NCI-H526 treated with DMSO at 0.1 percent for 48 hours (cell line): Measurements from ENCODE around the gene DNAH12.
A peak's percentile ranks its signal among the peaks of the same experiment; 100 is the strongest.
"Not testable (repeated sequence)": the region's sequence is repeated elsewhere in the genome, so short reads cannot be mapped to it uniquely, and the experiment has no call there.

Experiments used
- DNase-seq: peaks from one replicate; lab custom pipeline; 2025; lab: John Stamatoyannopoulos, UW

The DNAH12 gene

DNA sequence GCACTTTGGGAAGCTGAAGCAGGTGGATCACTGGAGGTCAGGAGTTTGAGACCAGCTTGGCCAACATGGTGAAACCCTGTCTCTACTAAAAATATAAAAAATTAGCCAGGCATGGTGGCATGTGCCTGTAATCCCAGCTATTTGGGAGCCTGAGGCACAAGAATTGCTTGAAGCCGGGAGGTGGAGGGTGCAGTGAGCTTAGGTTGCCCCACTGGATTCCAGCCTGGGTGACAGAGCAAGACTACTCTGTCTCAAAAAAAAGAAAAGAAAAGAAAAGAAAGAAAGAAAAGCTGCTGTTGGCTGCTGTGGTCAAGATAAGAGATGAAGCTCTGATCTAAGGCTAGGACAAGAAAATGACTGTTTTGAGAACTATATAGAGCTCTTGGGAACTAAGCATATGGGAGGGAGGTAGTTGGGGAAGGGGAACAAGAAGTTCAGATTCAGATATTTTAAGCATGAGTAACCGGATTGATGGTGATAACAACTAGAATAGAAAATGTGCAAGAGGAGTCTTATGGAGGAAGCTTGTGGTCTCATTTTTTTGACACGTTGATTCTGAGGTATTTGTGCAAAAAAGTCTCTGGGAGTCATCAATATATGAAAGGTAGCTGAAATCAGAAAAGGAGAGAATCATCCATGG, 25.7 kb downstream of the DNAH12 start:
- DNase-seq: no peak

DNA sequence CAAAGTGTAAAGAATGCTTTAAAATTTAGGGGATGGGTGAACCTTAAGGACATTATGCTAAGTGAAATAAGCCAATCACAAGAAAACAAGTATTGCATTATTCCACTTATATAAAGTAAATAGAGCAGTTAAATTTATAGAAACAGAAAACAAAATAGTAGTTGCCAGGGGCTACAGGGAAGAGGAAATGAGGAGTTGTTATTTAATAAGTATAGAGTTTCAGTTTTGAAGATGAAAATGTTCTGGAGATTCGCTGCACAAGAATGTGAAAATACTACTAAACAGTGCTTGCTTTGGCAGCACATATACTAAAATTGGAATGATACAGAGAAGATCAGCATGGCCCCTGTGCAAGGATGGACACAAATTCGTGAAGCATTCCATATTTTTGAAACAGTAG, 32.0 kb downstream of the DNAH12 start:
- no peak for DNase-seq

- DNase-seq: no peak
Measured at GRCh38 chr3:57505901-57506300, 38.2 kb downstream of the DNAH12 start.

DNA sequence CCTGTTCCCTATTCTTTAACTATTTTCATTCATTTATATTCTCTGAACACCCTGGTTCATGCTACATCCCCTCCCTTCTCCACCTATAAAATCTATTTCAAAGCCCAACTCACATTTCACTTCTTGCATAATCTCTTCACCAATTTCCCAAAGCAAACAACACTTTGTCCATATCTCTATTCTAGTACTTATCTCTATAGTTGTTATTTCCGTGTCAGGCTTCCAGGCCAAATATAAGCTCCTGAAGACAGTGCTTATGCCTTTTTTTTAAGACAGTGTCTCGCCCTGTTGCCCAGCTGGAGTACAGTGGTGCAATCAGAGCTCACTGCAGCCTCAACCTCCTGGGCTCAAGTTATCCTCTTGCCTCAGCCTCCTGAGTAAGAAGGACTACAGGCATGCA, 43.6 kb downstream of the DNAH12 start:
- no peak for DNase-seq

GRCh38 chr3:57497904-57498303, 46.2 kb downstream of the DNAH12 start:
- DNase-seq: no peak

DNA sequence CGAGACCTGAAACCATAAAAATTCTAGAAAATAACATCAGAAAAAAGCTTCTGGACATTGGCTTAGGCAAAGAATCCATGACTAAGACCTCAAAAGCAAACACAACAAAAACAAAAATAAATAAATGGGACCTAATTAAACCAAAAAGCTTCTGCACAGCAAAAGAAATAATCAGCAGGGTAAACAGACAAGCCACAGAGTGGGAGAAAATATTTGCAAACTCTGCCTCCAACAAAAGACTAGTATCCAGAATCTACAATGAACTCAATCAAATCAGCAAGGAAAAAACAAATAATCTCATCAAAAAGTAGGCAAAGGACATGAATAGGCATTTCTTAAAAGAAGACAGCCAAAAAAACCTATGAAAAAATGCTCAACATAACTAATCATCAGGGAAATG, 59.6 kb downstream of the DNAH12 start:
- DNase-seq: no peak

DNA sequence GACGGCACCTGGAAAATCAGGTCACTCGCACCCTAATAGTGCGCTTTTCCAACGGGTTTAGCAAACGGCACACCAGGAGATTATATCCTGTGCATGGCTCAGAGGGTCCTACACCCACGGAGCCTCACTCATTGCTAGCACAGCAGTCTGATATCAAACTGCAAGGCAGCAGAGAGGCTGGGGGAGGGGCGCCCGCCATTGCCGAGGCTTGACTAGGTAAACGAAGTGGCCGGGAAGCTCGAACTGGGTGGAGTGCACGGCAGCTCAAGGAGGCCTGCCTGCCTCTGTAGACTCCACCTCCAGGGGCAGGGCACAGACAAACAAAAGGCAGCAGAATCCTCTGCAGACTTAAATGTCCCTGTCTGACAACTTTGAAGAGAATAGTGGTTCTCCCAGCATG, 67.0 kb downstream of the DNAH12 start:
- not testable (repeated sequence) for DNase-seq

DNA sequence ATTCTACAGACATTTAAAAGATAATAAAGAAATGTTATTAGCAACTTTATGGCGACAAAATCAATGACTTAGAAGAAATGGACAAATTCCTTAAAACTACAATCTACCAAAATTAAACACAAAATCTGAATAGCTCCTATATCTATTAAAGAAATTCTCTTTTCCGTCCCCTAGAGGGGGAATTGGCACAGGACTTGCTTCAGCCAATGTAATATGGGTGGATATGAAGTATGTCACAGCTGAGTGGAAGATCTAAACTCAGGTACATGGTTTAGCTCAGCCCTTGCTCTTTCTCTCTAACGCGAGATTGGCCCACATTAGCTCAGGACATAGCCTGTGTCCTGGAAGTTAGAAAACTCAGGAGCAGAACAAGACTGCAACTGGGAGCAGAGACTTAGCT, 79.3 kb downstream of the DNAH12 start:
- no peak for DNase-seq

GRCh38 chr3:57464011-57464410, 80.1 kb downstream of the DNAH12 start:
- DNase-seq: no peak

DNA sequence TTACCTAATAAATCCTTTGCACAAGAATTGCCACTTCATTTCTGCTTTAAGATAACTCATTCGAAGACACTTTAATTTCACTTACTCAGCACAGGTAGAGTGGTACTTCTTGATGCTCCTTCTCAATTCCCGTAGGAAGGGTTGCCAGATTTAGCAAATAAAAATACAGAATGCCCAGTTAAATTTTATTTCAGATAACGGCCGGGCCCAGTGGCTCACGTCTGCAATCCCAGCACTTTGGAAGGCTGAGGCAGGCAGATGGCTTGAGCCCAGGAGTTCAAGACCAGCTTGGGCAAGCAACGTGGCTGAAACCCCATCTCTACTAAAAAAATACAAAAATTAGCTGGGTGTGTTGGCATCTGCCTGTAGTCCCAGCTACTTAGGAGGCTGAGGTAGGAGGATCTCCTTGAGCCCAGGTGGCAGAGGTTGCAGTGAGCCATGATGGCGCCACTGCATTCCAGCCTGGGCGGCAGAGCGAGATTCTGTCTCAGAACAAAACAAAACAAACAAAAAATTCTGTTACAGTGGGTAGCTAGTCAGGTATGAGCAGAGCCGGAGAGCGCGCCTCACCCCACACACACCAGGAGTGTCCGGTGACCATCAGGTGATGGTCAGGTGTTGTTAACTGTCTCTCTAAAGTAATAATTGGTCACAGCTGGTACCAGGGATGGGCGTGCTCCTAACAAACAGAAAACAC, 92.8 kb downstream of the DNAH12 start:
- no peak for DNase-seq

GRCh38 chr3:57449276-57449847, 94.8 kb downstream of the DNAH12 start:
- DNase-seq: not testable (repeated sequence)

DNA sequence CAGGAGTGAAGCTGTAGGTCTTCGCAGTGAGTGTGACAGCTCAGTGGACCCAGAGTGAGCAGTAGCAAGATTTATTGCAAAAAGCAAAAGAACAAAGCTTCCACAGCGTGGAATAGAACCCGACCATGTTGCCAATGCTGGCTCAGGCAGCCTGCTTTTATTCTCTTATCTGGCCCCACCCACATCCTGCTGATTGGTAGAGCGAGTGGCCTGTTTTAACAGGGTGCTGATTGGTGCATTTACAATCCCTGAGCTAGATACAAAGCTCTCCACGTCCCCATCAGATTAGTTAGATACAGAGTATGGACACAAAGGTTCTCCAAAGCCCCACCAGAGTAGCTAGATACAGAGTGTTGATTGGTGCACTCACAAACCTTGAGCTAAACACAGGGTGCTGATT, 95.7 kb downstream of the DNAH12 start:
- DNase-seq: not testable (repeated sequence)

GRCh38 chr3:57446318-57446841, 97.8 kb downstream of the DNAH12 start:
- no peak for DNase-seq

DNA sequence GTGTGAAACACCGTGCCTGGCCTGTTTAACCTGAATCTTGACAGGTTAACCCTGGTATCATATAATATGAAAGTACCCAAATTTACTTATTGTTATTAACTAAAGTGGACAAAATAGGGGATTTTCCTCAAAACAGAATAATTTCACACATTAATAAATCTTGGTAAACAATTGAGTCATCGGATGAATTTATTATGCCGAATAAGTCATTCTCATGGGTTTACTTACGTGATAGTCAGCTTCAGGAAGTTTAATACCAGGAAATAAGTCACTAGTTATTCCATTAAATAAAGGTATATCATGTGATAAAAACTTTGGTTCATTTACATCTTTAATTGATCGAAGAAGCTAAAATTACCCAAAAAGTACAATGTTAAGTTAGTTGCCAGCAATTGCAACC, 99.7 kb downstream of the DNAH12 start:
- no peak for DNase-seq

GRCh38 chr3:57440144-57440543, 104.0 kb downstream of the DNAH12 start:
- not testable (repeated sequence) for DNase-seq

GRCh38 chr3:57438460-57438859, 105.7 kb downstream of the DNAH12 start:
- DNase-seq: not testable (repeated sequence)

DNA sequence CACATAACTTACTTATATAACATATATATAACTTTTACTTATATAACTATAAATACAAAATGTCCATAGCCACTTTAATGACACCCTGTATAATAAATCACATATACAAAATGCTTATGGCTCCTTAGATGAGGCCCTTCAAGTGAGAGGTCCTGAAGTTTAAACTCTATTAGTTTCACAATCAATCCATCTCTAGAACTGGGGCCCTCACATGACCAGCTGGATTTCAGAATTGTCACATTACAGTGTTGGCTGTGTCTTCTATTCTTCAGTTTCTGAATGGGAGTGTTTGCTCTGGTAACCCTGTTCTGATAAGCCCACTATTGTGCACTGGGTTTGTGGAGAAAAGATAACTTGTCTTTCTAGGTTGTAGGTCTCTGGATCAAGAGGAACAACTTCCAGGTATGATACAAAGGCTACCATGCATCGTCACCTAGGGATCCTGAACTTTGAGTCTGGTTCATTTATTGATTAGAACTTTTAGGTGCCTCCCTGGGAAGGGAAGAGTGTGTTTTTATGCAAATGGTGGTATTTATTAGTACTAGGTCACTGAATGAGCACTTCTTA, 107.9 kb downstream of the DNAH12 start:
- no peak for DNase-seq

GRCh38 chr3:57434041-57434440, 110.1 kb downstream of the DNAH12 start:
- DNase-seq: peak; percentile 18

GRCh38 chr3:57423335-57423734, 120.8 kb downstream of the DNAH12 start:
- no peak for DNase-seq

GRCh38 chr3:57421336-57421735, 122.8 kb downstream of the DNAH12 start:
- DNase-seq: no peak

DNA sequence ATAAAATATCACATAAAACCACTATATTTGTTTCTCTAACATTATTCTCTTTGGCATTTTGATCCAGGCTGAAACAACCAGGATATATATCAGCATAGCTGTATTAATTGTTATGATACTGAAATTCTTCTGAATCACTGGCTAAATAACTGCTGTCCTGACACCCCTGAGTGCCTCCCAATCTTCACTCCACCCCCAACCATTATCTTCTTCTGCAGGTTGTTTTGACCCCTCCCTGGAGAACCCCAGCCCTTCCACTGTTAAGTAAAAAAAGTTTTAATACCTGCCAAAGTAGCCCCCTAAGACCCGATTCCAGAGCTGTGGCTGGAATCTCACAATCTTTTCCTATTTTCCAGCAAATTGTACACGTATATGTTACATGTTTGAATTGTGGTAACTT, 124.1 kb downstream of the DNAH12 start:
- DNase-seq: no peak

- no peak for DNase-seq
Measured at GRCh38 chr3:57411715-57412114, 132.4 kb downstream of the DNAH12 start.

DNA sequence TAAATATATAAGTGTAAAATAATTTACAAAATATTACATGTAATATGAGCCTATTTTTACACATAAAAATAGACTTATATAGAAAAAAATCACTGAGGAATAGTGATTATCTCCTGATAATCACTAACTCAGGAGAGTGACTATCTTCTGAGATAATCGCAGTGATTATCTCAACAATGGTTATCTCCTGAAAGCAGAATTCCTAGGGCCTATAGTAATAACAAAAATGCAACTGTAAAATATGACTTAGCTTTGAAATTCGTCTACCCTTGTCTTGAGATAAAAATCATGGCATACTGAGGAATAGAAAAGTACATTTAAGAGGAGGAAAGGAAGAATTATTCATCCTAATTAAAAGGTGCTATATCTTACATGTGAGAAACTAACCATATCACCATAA, 134.7 kb downstream of the DNAH12 start:
- DNase-seq: no peak
